Right renal pelvis (tissue), 4 donors: ENCODE measurements around the gene IL10. TPM values are rescaled to one million over a fixed set of nuclear protein-coding genes. Genes with fewer than 3 reads are reported as not detected.

Source experiments
- polyA plus RNA-seq, 4 donors: library from polyadenylated mRNA; unstranded; fragments of 120-200 nt; gene quantifications; one replicate each; pipeline ENCODE4 v1.2.1, GENCODE V29; 2013; ENCODE audit not compliant: insufficient read length in 4 of 4

Gene IL10
- polyA plus RNA-seq, 4 donors: 0.21 to 0.74 (median 0.58) TPM

Other genes starting within 250 kb of the IL10 start
- gene EIF2D, start 160.0 kb downstream of the IL10 start, polyA plus RNA-seq: 10 to 100 TPM; 77.0 to 85.6 (median 82.7) TPM
- gene DYRK3, start 137.0 kb downstream of the IL10 start, polyA plus RNA-seq: 1 to 10 TPM; 8.0 to 9.7 (median 8.8) TPM
- 10 to 100 TPM; 74.9 to 79.8 (median 76.6) TPM for gene MAPKAPK2, start 87.6 kb downstream of the IL10 start, polyA plus RNA-seq
- under 1 TPM; 0.39 to 0.82 (median 0.60) TPM for gene IL19, start 1.7 kb downstream of the IL10 start, polyA plus RNA-seq
- not detected for gene IL20, start 93.1 kb upstream of the IL10 start, polyA plus RNA-seq
- gene IL24, start 124.9 kb upstream of the IL10 start, polyA plus RNA-seq: under 1 TPM; 0.25 to 0.42 (median 0.38) TPM
- gene FCMR, start 149.4 kb upstream of the IL10 start, polyA plus RNA-seq: 1 to 10 TPM; 2.1 to 2.7 (median 2.5) TPM
- gene PIGR, start 174.0 kb upstream of the IL10 start, polyA plus RNA-seq: 1 to 10 TPM in 3 of 4 donors, under 1 TPM in 1; 0.87 to 1.7 (median 1.4) TPM
- gene FCAMR, start 198.0 kb upstream of the IL10 start, polyA plus RNA-seq: 10 to 100 TPM in 2 of 4 donors, 1 to 10 TPM in 2; 7.0 to 16.0 (median 9.7) TPM